ENCODE measurements around the gene SPG11. TPM values are rescaled to one million over a fixed set of nuclear protein-coding genes. Genes with fewer than 3 reads are reported as not detected.
"Not testable (repeated sequence)": the region's sequence is repeated elsewhere in the genome, so short reads cannot be mapped to it uniquely, and the experiment has no call there.

SPG11 gene
- total RNA-seq, 1 experiment from 2014 or later, result 36.4 TPM

- H3K4me3 ChIP-seq (ENCODE audit: insufficient read depth, low read depth, low read length), result no peak overlapping the region
- H3K27me3 ChIP-seq (ENCODE audit: control insufficient read depth, insufficient read depth, low read length), result no peaks in the 10 kb centered on the region
- peaks cover 30% of the 10 kb centered on the region for H3K36me3 ChIP-seq (replicated peaks; ENCODE audit: control insufficient read depth, insufficient read depth, low read length)
- DNase-seq, result no peak
Measured at GRCh38 chr15:44569316-44569715, 94.1 kb downstream of the SPG11 start.

- DNase-seq, result no peak
- no peaks in the 10 kb centered on the region for H3K27me3 ChIP-seq (ENCODE audit: control insufficient read depth, insufficient read depth, low read length)
- H3K4me3 ChIP-seq (ENCODE audit: insufficient read depth, low read depth, low read length), result no peak overlapping the region
- peaks cover 33% of the 10 kb centered on the region for H3K36me3 ChIP-seq (replicated peaks; ENCODE audit: control insufficient read depth, insufficient read depth, low read length)
Measured at GRCh38 chr15:44568338-44568737, 95.1 kb downstream of the SPG11 start.

DNA sequence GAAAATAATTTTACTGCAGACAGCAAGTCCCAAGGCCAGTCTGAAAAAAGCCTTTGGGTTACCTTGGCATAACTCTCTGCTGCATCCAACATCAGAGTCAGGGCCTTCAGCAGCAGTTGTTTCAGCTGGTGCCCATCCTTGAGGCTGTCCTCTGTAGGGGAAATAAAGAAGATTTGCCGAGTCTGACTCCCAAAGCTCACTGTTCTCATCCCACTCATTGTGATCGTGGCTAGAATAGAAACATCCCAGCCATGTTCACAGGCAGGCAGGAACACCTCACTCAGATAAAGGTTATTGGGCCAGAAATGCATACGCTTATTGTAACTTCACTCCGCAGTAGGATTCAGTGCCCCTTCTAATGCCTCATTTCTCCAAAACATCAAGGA is 97.3 kb downstream of the SPG11 start:
- peaks cover 44% of the 10 kb centered on the region for H3K36me3 ChIP-seq (replicated peaks; ENCODE audit: control insufficient read depth, insufficient read depth, low read length)
- H3K4me3 ChIP-seq (ENCODE audit: insufficient read depth, low read depth, low read length), result no peak overlapping the region
- DNase-seq, result no peak
- no peaks in the 10 kb centered on the region for H3K27me3 ChIP-seq (ENCODE audit: control insufficient read depth, insufficient read depth, low read length)

DNA sequence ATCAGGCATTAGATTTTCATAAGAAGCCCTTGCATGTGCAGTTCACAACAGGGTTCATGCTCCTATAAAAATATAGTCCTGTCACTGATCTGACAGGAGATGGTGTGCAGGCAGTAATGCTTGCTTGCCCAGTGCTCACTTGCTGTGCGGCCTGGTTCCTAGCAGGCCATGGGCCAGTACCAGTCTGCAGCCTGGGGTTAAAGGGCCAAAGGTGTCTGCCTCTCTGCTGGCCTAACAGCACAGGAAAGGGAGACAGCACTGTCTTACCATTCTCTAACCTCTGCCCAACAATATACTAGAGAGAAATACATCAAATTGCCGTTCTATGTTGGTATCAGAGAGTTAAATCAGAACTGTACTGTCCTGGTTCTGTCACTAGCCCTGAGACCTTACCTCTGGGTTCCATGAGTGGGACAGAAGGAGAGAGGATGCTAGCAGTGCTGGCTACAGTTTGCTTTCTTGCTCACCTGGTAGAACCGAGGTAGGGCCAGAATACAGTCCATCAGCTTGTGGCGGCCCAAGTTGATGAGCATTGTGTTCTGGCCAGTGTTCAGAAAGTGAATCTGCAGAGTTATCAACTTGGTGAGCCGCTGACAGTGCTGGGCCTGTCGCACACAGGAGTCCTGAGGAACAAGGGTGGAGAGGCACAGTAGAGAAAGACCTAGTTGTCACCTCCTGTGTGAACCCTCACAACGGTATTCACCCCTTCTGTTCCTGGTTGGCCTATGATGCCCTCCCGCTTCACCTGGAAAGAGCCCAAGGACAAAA is 97.9 kb downstream of the SPG11 start:
- DNase-seq, result no peak
- no peak overlapping the region for H3K4me3 ChIP-seq (ENCODE audit: insufficient read depth, low read depth, low read length)
- peaks cover 48% of the 10 kb centered on the region for H3K36me3 ChIP-seq (replicated peaks; ENCODE audit: control insufficient read depth, insufficient read depth, low read length)
- H3K27me3 ChIP-seq (ENCODE audit: control insufficient read depth, insufficient read depth, low read length), result no peaks in the 10 kb centered on the region

GRCh38 chr15:44560926-44561325 is 102.5 kb downstream of the SPG11 start:
- H3K4me3 ChIP-seq (ENCODE audit: insufficient read depth, low read depth, low read length); DNase-seq; H3K27me3 ChIP-seq (ENCODE audit: control insufficient read depth, insufficient read depth, low read length): not testable (repeated sequence)
- peaks cover 53% of the 10 kb centered on the region for H3K36me3 ChIP-seq (replicated peaks; ENCODE audit: control insufficient read depth, insufficient read depth, low read length)

GRCh38 chr15:44554934-44555723 is 108.3 kb downstream of the SPG11 start:
- H3K27me3 ChIP-seq (ENCODE audit: control insufficient read depth, insufficient read depth, low read length), result no peaks in the 10 kb centered on the region
- no peak overlapping the region for H3K4me3 ChIP-seq (ENCODE audit: insufficient read depth, low read depth, low read length)
- DNase-seq, result no peak
- H3K36me3 ChIP-seq (replicated peaks; ENCODE audit: control insufficient read depth, insufficient read depth, low read length), result peaks cover 19% of the 10 kb centered on the region

DNA sequence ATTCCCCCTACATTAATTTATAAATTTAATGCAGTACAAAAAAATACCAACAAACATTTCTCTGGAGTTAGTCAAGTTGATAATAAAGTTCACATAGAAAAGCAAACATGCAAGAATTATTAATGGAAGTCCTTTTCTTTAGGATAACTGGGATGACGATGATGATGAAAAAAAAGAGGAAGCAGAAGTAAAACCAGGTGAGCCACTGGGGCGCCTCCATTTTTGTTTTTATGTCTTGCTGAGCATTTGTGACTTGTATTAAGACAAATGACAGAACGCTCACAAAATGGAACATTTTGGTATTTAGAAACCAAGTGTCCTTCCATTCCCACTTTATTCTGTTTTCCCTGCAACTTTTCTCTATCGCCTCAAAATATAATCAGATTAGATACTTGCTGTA is 112.7 kb downstream of the SPG11 start:
- Histone ChIP-seq H3K4me3 (ENCODE audit: insufficient read depth, low read depth, low read length) (no peak overlapping the region), H3K27me3 (ENCODE audit: control insufficient read depth, insufficient read depth, low read length) (no peaks in the 10 kb centered on the region), H3K36me3 (replicated peaks; ENCODE audit: control insufficient read depth, insufficient read depth, low read length) (peaks cover 10% of the 10 kb centered on the region)
- DNase-seq, result no peak

DNA sequence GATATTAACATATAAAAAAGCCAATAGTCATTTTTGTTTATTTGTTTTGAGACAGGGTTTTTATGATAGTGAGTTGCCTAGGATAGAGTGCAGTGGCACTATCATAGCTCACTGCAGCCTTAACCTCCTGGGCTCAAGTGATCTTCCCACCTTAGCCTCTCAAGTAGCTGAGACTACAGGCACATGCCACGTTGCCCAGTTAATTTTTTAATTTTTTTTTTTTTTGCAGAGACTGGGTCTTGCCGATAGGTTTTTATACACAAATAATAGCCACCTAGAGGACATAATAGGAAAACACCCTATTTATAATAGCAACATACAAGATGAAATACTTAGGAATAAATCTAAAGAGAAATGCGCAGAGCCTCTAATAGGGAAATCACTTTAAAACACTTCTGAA is 113.2 kb downstream of the SPG11 start:
- H3K36me3 ChIP-seq (replicated peaks; ENCODE audit: control insufficient read depth, insufficient read depth, low read length), result peaks cover 6% of the 10 kb centered on the region
- H3K4me3 ChIP-seq (ENCODE audit: insufficient read depth, low read depth, low read length), result no peak overlapping the region
- DNase-seq, result no peak
- no peaks in the 10 kb centered on the region for H3K27me3 ChIP-seq (ENCODE audit: control insufficient read depth, insufficient read depth, low read length)

- not testable (repeated sequence) for H3K36me3 ChIP-seq (replicated peaks; ENCODE audit: control insufficient read depth, insufficient read depth, low read length); H3K4me3 ChIP-seq (ENCODE audit: insufficient read depth, low read depth, low read length); DNase-seq; H3K27me3 ChIP-seq (ENCODE audit: control insufficient read depth, insufficient read depth, low read length)
Measured at GRCh38 chr15:44549152-44549551, 114.3 kb downstream of the SPG11 start.

- peaks cover 3% of the 10 kb centered on the region; the same call in 1 of the 2 replicates for H3K36me3 ChIP-seq (replicated peaks; ENCODE audit: control insufficient read depth, insufficient read depth, low read length)
- DNase-seq, result peak; percentile 37
- H3K4me3 ChIP-seq (ENCODE audit: insufficient read depth, low read depth, low read length), result no peak overlapping the region
- no peaks in the 10 kb centered on the region for H3K27me3 ChIP-seq (ENCODE audit: control insufficient read depth, insufficient read depth, low read length)
Measured at GRCh38 chr15:44545913-44546802, 117.3 kb downstream of the SPG11 start.

GRCh38 chr15:44544745-44545144 is 118.7 kb downstream of the SPG11 start:
- H3K4me3 ChIP-seq (ENCODE audit: insufficient read depth, low read depth, low read length); H3K36me3 ChIP-seq (replicated peaks; ENCODE audit: control insufficient read depth, insufficient read depth, low read length); DNase-seq; H3K27me3 ChIP-seq (ENCODE audit: control insufficient read depth, insufficient read depth, low read length): not testable (repeated sequence)

DNA sequence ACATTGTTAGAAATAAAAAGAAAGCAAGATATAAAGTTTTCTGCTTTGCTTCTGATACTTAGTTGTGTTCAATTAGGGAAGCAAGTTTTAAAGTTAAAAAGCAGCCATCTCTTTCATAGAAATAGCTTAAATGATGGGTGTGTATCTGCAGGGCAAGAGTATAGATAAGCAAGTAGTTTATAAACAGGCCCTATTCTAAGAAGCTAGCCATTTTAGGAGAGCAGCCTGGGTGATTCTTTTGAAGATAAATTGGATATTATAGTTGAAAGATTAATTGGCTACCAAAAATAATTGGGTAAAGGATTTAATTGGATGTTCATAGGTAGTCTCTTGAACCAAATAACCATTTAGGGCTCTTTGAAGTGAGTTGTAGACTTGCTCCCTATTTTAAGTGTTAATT is 120.9 kb downstream of the SPG11 start:
- no peaks in the 10 kb centered on the region for H3K27me3 ChIP-seq (ENCODE audit: control insufficient read depth, insufficient read depth, low read length)
- H3K36me3 ChIP-seq (replicated peaks; ENCODE audit: control insufficient read depth, insufficient read depth, low read length), result peaks cover 5% of the 10 kb centered on the region; the same call in 1 of the 2 replicates
- no peak for DNase-seq
- H3K4me3 ChIP-seq (ENCODE audit: insufficient read depth, low read depth, low read length), result no peak overlapping the region

DNA sequence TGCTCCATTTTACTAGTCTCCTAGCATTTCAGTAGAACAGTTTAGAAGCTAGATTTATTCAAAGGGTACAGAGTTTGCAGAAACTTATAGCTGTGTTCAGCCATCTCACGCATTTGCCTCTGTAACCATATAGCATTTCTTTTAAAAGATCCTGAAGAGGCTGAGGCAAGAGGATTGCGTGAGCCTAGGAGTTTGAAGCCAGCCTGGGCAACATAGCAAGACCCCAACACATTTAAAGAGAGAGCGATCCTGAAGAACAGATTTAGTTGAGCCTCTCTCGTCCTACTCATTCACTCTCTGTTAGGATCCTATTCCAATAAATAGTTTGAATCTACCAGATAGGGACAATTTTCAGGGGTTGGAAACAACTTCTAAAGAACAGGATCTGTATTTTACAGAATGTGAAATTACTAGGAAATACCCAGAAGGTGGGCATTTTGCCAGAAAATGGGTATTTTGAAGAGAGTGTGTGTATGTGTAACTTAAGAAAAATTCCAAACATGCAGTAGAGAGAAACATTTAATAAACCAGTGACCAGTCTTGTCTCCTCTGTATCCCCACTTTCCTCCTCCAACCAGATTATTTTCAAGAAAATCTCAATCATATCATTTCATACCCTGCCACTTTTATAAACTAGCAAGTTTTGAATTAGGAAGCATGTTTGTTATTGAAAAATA is 122.0 kb downstream of the SPG11 start:
- Histone ChIP-seq H3K27me3 (ENCODE audit: control insufficient read depth, insufficient read depth, low read length) (no peaks in the 10 kb centered on the region), H3K36me3 (replicated peaks; ENCODE audit: control insufficient read depth, insufficient read depth, low read length) (peaks cover 5% of the 10 kb centered on the region; the same call in 1 of the 2 replicates), H3K4me3 (ENCODE audit: insufficient read depth, low read depth, low read length) (no peak overlapping the region)
- no peak for DNase-seq

DNA sequence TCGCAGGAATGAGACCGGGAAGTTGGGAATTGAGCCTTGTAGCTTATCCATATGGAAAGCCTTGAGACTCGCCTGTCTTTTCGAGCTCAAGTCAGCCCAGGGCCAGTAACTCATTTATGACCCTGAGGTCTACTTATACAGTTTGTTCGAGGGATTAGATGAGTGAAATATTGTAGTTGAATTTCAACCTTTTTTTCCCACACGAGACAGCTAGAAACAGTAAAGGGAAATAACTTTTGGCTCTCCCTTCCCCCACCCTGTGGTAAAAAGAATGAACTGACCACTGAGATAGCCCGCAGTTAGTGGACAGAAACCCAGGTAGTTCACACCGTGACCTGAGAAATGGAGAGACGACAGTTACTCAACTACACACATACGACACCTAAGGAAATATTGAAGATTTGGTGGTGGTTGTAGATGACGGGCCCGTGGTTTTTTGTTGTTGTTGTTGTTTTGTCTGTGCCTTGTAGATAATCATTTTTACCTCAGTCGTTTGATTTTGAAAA is 125.7 kb downstream of the SPG11 start:
- Histone ChIP-seq H3K36me3 (replicated peaks; ENCODE audit: control insufficient read depth, insufficient read depth, low read length) (peaks cover 5% of the 10 kb centered on the region; the same call in 1 of the 2 replicates), H3K27me3 (ENCODE audit: control insufficient read depth, insufficient read depth, low read length) (no peaks in the 10 kb centered on the region), H3K4me3 (ENCODE audit: insufficient read depth, low read depth, low read length) (peak overlapping the region; percentile 89)
- DNase-seq, result peak; percentile 23
